Smooth muscle cell (in vitro differentiated cells): Measurements from ENCODE around the gene RFX5. TPM values are rescaled to one million over a fixed set of nuclear protein-coding genes. Genes with fewer than 3 reads are reported as not detected.

Source experiments
- DNase-seq: peaks from one replicate; lab custom pipeline; 2025; ENCODE audit not compliant: unreplicated experiment; lab: John Stamatoyannopoulos, UW
- H2AFZ ChIP-seq: fragments of 200-600 bp; sonication (generic); 2 replicates; pipeline ENCODE4 v1.6.0; 2016; ENCODE audit warnings: antibody characterized with exemption, low read depth, mild to moderate bottlenecking
- H3F3A ChIP-seq: fragments of 200-600 bp; sonication (generic); 2 replicates; pipeline ENCODE4 v1.6.0; 2017; ENCODE audit warnings: antibody characterized with exemption, low read depth
- H3K27ac ChIP-seq: fragments of 200-600 bp; sonication (generic); 2 replicates; pipeline ENCODE4 v1.5.1; 2016; ENCODE audit warnings: low read depth, mild to moderate bottlenecking
- H3K27me3 ChIP-seq: fragments of 200-600 bp; sonication (generic); 2 replicates; pipeline ENCODE4 v1.6.1; 2016; ENCODE audit warnings: low read depth, mild to moderate bottlenecking
- H3K36me3 ChIP-seq: fragments of 200-600 bp; sonication (generic); 2 replicates; pipeline ENCODE4 v1.5.1; 2016; ENCODE audit warnings: low read depth
- H3K4me1 ChIP-seq: fragments of 200-600 bp; sonication (generic); 2 replicates; pipeline ENCODE4 v1.5.1; 2016; ENCODE audit warnings: low read depth
- H3K4me2 ChIP-seq: fragments of 200-600 bp; sonication (generic); 2 replicates; pipeline ENCODE4 v1.6.0; 2016; ENCODE audit warnings: mild to moderate bottlenecking
- H3K4me3 ChIP-seq: fragments of 200-600 bp; sonication (generic); 2 replicates; pipeline ENCODE4 v1.5.1; 2016; ENCODE audit warnings: mild to moderate bottlenecking
- H3K79me2 ChIP-seq: fragments of 200-600 bp; sonication (generic); 2 replicates; pipeline ENCODE4 v1.6.0; 2016; ENCODE audit warnings: low read depth, mild to moderate bottlenecking
- H3K9ac ChIP-seq: fragments of 200-600 bp; sonication (generic); 2 replicates; pipeline ENCODE4 v1.6.0; 2016; ENCODE audit warnings: low read depth
- H3K9me3 ChIP-seq: fragments of 200-600 bp; sonication (generic); replicated peaks from 2 replicates; pipeline ENCODE4 v1.5.1; 2016; ENCODE audit warnings: low read depth
- H4K20me1 ChIP-seq: fragments of 200-600 bp; sonication (generic); 2 replicates; pipeline ENCODE4 v1.6.0; 2016; ENCODE audit warnings: low read depth
- CTCF ChIP-seq: fragments of 200-600 bp; sonication (generic); IDR thresholded peaks from 2 replicates; pipeline ENCODE4 v1.5.1; 2017; ENCODE audit warnings: borderline replicate concordance, mild to moderate bottlenecking, antibody characterized with exemption; ENCODE audit not compliant: insufficient read depth, poor library complexity, severe bottlenecking
- WGBS: methylation state at CpG from one replicate; pipeline ENCODE4 v1.1.7; 2016; ENCODE audit warnings: low lambda C conversion rate; 5-methylcytosine and 5-hydroxymethylcytosine counted together
- polyA plus RNA-seq: library from polyadenylated mRNA; unstranded; fragments of >200 nt; fragmentation: Nextera tagmentation; extraction: Ambion mirVana; gene quantifications from 2 replicates; pipeline ENCODE4 v1.2.1, GENCODE V29; 2016
- small RNA-seq: library from RNA; depleted of rRNA; stranded (forward); fragments of <200 nt; gene quantifications from one replicate; pipeline ENCODE3, GENCODE V24; 2014
- total RNA-seq: library from RNA; depleted of rRNA; stranded (reverse); fragments of >200 nt; gene quantifications from 2 replicates; pipeline ENCODE4 v1.2.3, GENCODE V29; 2014

RFX5 gene
- total and polyA plus RNA-seq, 2 experiments from 2014 or later, result 12.4 to 22.7 TPM

- no peak overlapping the region for H2AFZ ChIP-seq
Observed at GRCh38 chr1:151292207-151293030, 54.6 kb downstream of the RFX5 start.

GRCh38 chr1:151290709-151291303, 56.2 kb downstream of the RFX5 start:
- Histone ChIP-seq H3K9ac (no peak overlapping the region), H3K27me3 (no peaks in the 10 kb centered on the region), H4K20me1 (peaks cover 36% of the 10 kb centered on the region), H3K79me2 (peaks cover 4% of the 10 kb centered on the region), H3K36me3 (no peaks in the 10 kb centered on the region), H3K4me3 (no peak overlapping the region), H3K27ac (no peak overlapping the region), H3F3A (no peaks in the 10 kb centered on the region), H2AFZ (no peak overlapping the region), H3K4me1 (peaks cover 6% of the 10 kb centered on the region), H3K4me2 (no peak overlapping the region), H3K9me3 (no peaks in the 10 kb centered on the region)
- WGBS, result 93% methylated on average over 19 of the region's 19 CpGs
- no peak for TF ChIP-seq CTCF
- DNase-seq, result no peak

More at GRCh38 chr1:151292207-151293030, 54.6 kb downstream of the RFX5 start:
- no peak overlapping the region for H3K27ac ChIP-seq
- no peaks in the 10 kb centered on the region for H3K27me3 ChIP-seq
- peaks cover 22% of the 10 kb centered on the region for H4K20me1 ChIP-seq
- H3F3A ChIP-seq, result no peaks in the 10 kb centered on the region
- H3K4me1 ChIP-seq, result peaks cover 6% of the 10 kb centered on the region
- H3K9me3 ChIP-seq, result no peaks in the 10 kb centered on the region
- H3K4me3 ChIP-seq, result no peak overlapping the region
- no peak for DNase-seq
- 97% methylated on average over 13 of the region's 13 CpGs for WGBS
- peaks cover 4% of the 10 kb centered on the region for H3K79me2 ChIP-seq
- no peak overlapping the region for H3K4me2 ChIP-seq
- no peak overlapping the region for H3K9ac ChIP-seq
- H3K36me3 ChIP-seq, result no peaks in the 10 kb centered on the region
- TF ChIP-seq CTCF, result no peak

Small RNA genes within 50 kb of the gene (small RNA-seq; reads per million reads assigned to genes)
- 0.08 reads per million for gene RN7SL444P

Other genes with a start within 250 kb of the RFX5 start
- 9.3 and 9.5 TPM in 2 replicates for gene SEMA6C, start 200.6 kb downstream of the RFX5 start, total RNA-seq
- gene SEMA6C, start 200.6 kb downstream of the RFX5 start, polyA plus RNA-seq, result 8.1 and 10.4 TPM in 2 replicates
- gene TNFAIP8L2, start 190.6 kb downstream of the RFX5 start, total RNA-seq, result not detected in 2 replicates
- 0.14 TPM in 1 of 2 replicates, not detected in the other for gene TNFAIP8L2, start 190.6 kb downstream of the RFX5 start, polyA plus RNA-seq
- 9.7 and 17.8 TPM in 2 replicates for gene LYSMD1, start 181.3 kb downstream of the RFX5 start, total RNA-seq
- gene LYSMD1, start 181.3 kb downstream of the RFX5 start, polyA plus RNA-seq, result 1.9 and 2.5 TPM in 2 replicates
- gene SCNM1, start 181.1 kb downstream of the RFX5 start, total RNA-seq, result 49.7 and 58.6 TPM in 2 replicates
- gene SCNM1, start 181.1 kb downstream of the RFX5 start, polyA plus RNA-seq, result 94.8 and 105 TPM in 2 replicates
- not detected in 2 replicates for gene TMOD4, start 171.3 kb downstream of the RFX5 start, total RNA-seq
- 0.37 TPM in 1 of 2 replicates, not detected in the other for gene TMOD4, start 171.3 kb downstream of the RFX5 start, polyA plus RNA-seq
- 35.0 and 44.9 TPM in 2 replicates for gene VPS72, start 157.1 kb downstream of the RFX5 start, total RNA-seq
- 57.9 and 74.1 TPM in 2 replicates for gene VPS72, start 157.1 kb downstream of the RFX5 start, polyA plus RNA-seq
- 54.6 and 78.2 TPM in 2 replicates for gene PIP5K1A, start 148.7 kb downstream of the RFX5 start, total RNA-seq
- 24.1 and 25.8 TPM in 2 replicates for gene PIP5K1A, start 148.7 kb downstream of the RFX5 start, polyA plus RNA-seq
- 97.2 and 109 TPM in 2 replicates for gene PSMD4, start 92.5 kb downstream of the RFX5 start, total RNA-seq
- 192 and 198 TPM in 2 replicates for gene PSMD4, start 92.5 kb downstream of the RFX5 start, polyA plus RNA-seq
- gene ZNF687, start 65.0 kb downstream of the RFX5 start, total RNA-seq, result 10.7 and 13.1 TPM in 2 replicates
- gene ZNF687, start 65.0 kb downstream of the RFX5 start, polyA plus RNA-seq, result 2.4 and 4.2 TPM in 2 replicates
- gene PI4KB, start 19.8 kb downstream of the RFX5 start, total RNA-seq, result 28.0 and 32.2 TPM in 2 replicates
- gene PI4KB, start 19.8 kb downstream of the RFX5 start, polyA plus RNA-seq, result 46.7 and 58.7 TPM in 2 replicates
- gene SELENBP1, start 25.5 kb upstream of the RFX5 start, total RNA-seq, result 22.0 and 26.7 TPM in 2 replicates
- gene SELENBP1, start 25.5 kb upstream of the RFX5 start, polyA plus RNA-seq, result 28.8 and 40.2 TPM in 2 replicates
- 308 and 316 TPM in 2 replicates for gene PSMB4, start 52.3 kb upstream of the RFX5 start, total RNA-seq
- gene PSMB4, start 52.3 kb upstream of the RFX5 start, polyA plus RNA-seq, result 88.6 and 94.1 TPM in 2 replicates
- gene POGZ, start 112.2 kb upstream of the RFX5 start, total RNA-seq, result 40.9 and 47.0 TPM in 2 replicates
- gene POGZ, start 112.2 kb upstream of the RFX5 start, polyA plus RNA-seq, result 20.5 and 24.8 TPM in 2 replicates
- gene CGN, start 164.1 kb upstream of the RFX5 start, total RNA-seq, result 0.76 and 17.0 TPM in 2 replicates
- gene CGN, start 164.1 kb upstream of the RFX5 start, polyA plus RNA-seq, result 0.70 and 2.5 TPM in 2 replicates
- gene TUFT1, start 193.1 kb upstream of the RFX5 start, total RNA-seq, result 19.6 and 20.0 TPM in 2 replicates
- gene TUFT1, start 193.1 kb upstream of the RFX5 start, polyA plus RNA-seq, result 15.1 and 30.7 TPM in 2 replicates